SK-N-SH treated with all-trans-retinoic acid at 6 μM for 48 hours (cell line): ENCODE results near the gene ULK3.

Source experiments
- CSDC2 ChIP-seq: fragments of 250-450 bp; sonication (Bioruptor Pico); IDR thresholded peaks from 2 replicates; pipeline ENCODE4 v1.5.0; 2020; ENCODE audit warnings: mild to moderate bottlenecking, moderate library complexity
- CSRNP3 ChIP-seq: fragments of 250-450 bp; sonication (Bioruptor Pico); IDR thresholded peaks from 2 replicates; pipeline ENCODE4 v1.5.1; 2021; ENCODE audit warnings: mild to moderate bottlenecking, moderate library complexity
- PATZ1 ChIP-seq: fragments of 250-450 bp; sonication (Bioruptor Pico); IDR thresholded peaks from 2 replicates; pipeline ENCODE4 v1.8.0; 2020; ENCODE audit warnings: mild to moderate bottlenecking, moderate library complexity, borderline replicate concordance
- RARB ChIP-seq: fragments of 250-450 bp; sonication (Bioruptor Pico); IDR thresholded peaks from 2 replicates; pipeline ENCODE4 v1.8.0; 2021; ENCODE audit warnings: mild to moderate bottlenecking, moderate library complexity
- ZFP30 ChIP-seq: fragments of 450-650 bp; formaldehyde crosslinking; IDR thresholded peaks from 2 replicates; pipeline ENCODE4 v1.5.0; 2022; ENCODE audit warnings: mild to moderate bottlenecking, moderate library complexity
- ZNF70 ChIP-seq: fragments of 450-650 bp; formaldehyde crosslinking; IDR thresholded peaks from 2 replicates; pipeline ENCODE4 v1.5.0; 2020; ENCODE audit warnings: mild to moderate bottlenecking, moderate library complexity

- TF ChIP-seq PATZ1 (CRISPR knock-in tag) (no peak), CSRNP3 (CRISPR knock-in tag) (no peak), RARB (CRISPR knock-in tag) (no peak), ZFP30 (CRISPR knock-in tag) (no peak), ZNF70 (CRISPR knock-in tag) (no peak), CSDC2 (CRISPR knock-in tag) (no peak)
These were observed 21.7 kb downstream of the ULK3 start for GRCh38 chr15:74821091-74821789.
